ENCODE data around the gene FIBCD1. TPM values are rescaled to one million over a fixed set of nuclear protein-coding genes. Genes with fewer than 3 reads are reported as not detected.

The FIBCD1 gene
- total and polyA plus RNA-seq, 2 experiments from 2014 or later = 4.4 to 5.6 TPM

GRCh38 chr9:130895038-130895437 lies 44.0 kb downstream of the FIBCD1 start:
- no peak for ATAC-seq
- no peaks in the 10 kb centered on the region; the same call in 1 of the 2 replicates for H4K20me1 ChIP-seq (replicated peaks; ENCODE audit: insufficient read depth)

GRCh38 chr9:130894546-130894945 lies 44.5 kb downstream of the FIBCD1 start:
- no peaks in the 10 kb centered on the region for H3K9me2 ChIP-seq (ENCODE audit: insufficient read depth)
- H3K4me2 ChIP-seq = no peak overlapping the region
- 0 out of 2 replicates have a peak overlapping the region, but pooled peaks have one; percentile 63 for H3K27ac ChIP-seq (ENCODE audit: low read depth)
- H3K4me3 ChIP-seq = no peak overlapping the region
- no peaks in the 10 kb centered on the region for H3K9me3 Mint-ChIP-seq
- H3K4me1 ChIP-seq (ENCODE audit: insufficient read depth) = no peaks in the 10 kb centered on the region
- no peaks in the 10 kb centered on the region for H3K27me3 ChIP-seq (ENCODE audit: insufficient read depth)
- H4K20me1 ChIP-seq (replicated peaks; ENCODE audit: insufficient read depth) = no peaks in the 10 kb centered on the region; the same call in 1 of the 2 replicates
- H2AFZ ChIP-seq = no peak overlapping the region
- peaks cover 19% of the 10 kb centered on the region for H3K27me3 Mint-ChIP-seq (ENCODE audit: insufficient read depth, low read depth, poor library complexity)
- no peaks in the 10 kb centered on the region; the same call in 2 of the 3 replicates for H3K4me1 Mint-ChIP-seq
- H3K27ac Mint-ChIP-seq = 0 out of 2 replicates have a peak overlapping the region, but pooled peaks have one; percentile 34
- ATAC-seq (no peak), DNase-seq (ENCODE audit: low spot score) (no peak)
- H3K79me2 ChIP-seq (replicated peaks; ENCODE audit: insufficient read depth) = no peaks in the 10 kb centered on the region
- H3K36me3 Mint-ChIP-seq (ENCODE audit: low read depth) = no peaks in the 10 kb centered on the region; the same call in 2 of the 3 replicates
- no peaks in the 10 kb centered on the region for H3K36me3 ChIP-seq (ENCODE audit: insufficient read depth)
- H3F3A ChIP-seq (replicated peaks; ENCODE audit: low read depth) = no peaks in the 10 kb centered on the region
- no peak overlapping the region for H3K4me3 Mint-ChIP-seq
- TF ChIP-seq POLR2AphosphoS5 (IDR thresholded peaks at IDR 0.05; ENCODE audit: low read depth) (no peak), NANOG (IDR thresholded peaks at IDR 0.05; ENCODE audit: borderline replicate concordance) (no peak), EZH2 (IDR thresholded peaks at IDR 0.05; ENCODE audit: low read depth, unreplicated experiment) (no peak), ZNF462 (CRISPR knock-in tag; IDR thresholded peaks at IDR 0.05) (no peak)

More at GRCh38 chr9:130895038-130895437, 44.0 kb downstream of the FIBCD1 start:
- no peak overlapping the region for H3K4me3 Mint-ChIP-seq
- Histone ChIP-seq H2AFZ (no peak overlapping the region), H3K4me2 (no peak overlapping the region), H3F3A (replicated peaks; ENCODE audit: low read depth) (no peaks in the 10 kb centered on the region), H3K4me3 (no peak overlapping the region), H3K27ac (ENCODE audit: low read depth) (0 out of 2 replicates have a peak overlapping the region, but pooled peaks have one; percentile 63), H3K27me3 (ENCODE audit: insufficient read depth) (no peaks in the 10 kb centered on the region), H3K36me3 (ENCODE audit: insufficient read depth) (no peaks in the 10 kb centered on the region), H3K9me2 (ENCODE audit: insufficient read depth) (no peaks in the 10 kb centered on the region), H3K4me1 (ENCODE audit: insufficient read depth) (no peaks in the 10 kb centered on the region), H3K79me2 (replicated peaks; ENCODE audit: insufficient read depth) (no peaks in the 10 kb centered on the region)
- no peaks in the 10 kb centered on the region; the same call in 2 of the 3 replicates for H3K4me1 Mint-ChIP-seq
- no peaks in the 10 kb centered on the region for H3K9me3 Mint-ChIP-seq
- DNase-seq (ENCODE audit: low spot score) = no peak
- no peak overlapping the region for H3K27ac Mint-ChIP-seq
- H3K36me3 Mint-ChIP-seq (ENCODE audit: low read depth) = no peaks in the 10 kb centered on the region; the same call in 2 of the 3 replicates
- TF ChIP-seq POLR2AphosphoS5 (IDR thresholded peaks at IDR 0.05; ENCODE audit: low read depth) (no peak), EZH2 (IDR thresholded peaks at IDR 0.05; ENCODE audit: low read depth, unreplicated experiment) (no peak), EZH2phosphoT487 (IDR thresholded peaks at IDR 0.05; ENCODE audit: unreplicated experiment) (no peak)
- H3K27me3 Mint-ChIP-seq (ENCODE audit: insufficient read depth, low read depth, poor library complexity) = peaks cover 16% of the 10 kb centered on the region

All from GM23338 (cell line).